Effector memory CD8-positive, alpha-beta T cell (primary cell): ENCODE measurements around the gene TMEM144.

Experiments used
- ATAC-seq: fragments of 150-1000 bp; cut with Tn5 transposase; replicated peaks from 2 replicates; pipeline ENCODE4 v1.10.0; 2021; ENCODE audit warnings: mild to moderate bottlenecking, moderate library complexity
- DNase-seq, 3 experiments: peaks; one replicate each; pipeline ENCODE4 v3.0.0; 2021
- H3K27ac Mint-ChIP-seq, 2 donors: one replicate each; pipeline ENCODE4 v1.8.0; 2022; ENCODE audit warnings: mild to moderate bottlenecking in 2 of 2, mixed read lengths in 2 of 2, moderate library complexity in 2 of 2
- H3K27me3 Mint-ChIP-seq, 2 donors: one replicate each; pipeline ENCODE4 v1.8.0; 2022; ENCODE audit warnings: mixed read lengths in 2 of 2
- H3K36me3 Mint-ChIP-seq: one replicate; pipeline ENCODE4 v1.8.0; 2022; ENCODE audit warnings: mild to moderate bottlenecking, moderate library complexity, mixed read lengths; ENCODE audit not compliant: insufficient read depth
- H3K4me1 Mint-ChIP-seq, 2 donors: one replicate each; pipeline ENCODE4 v1.8.0; 2022; ENCODE audit warnings: low read depth in 2 of 2, mixed read lengths in 2 of 2
- H3K4me3 Mint-ChIP-seq, 2 donors: one replicate each; pipeline ENCODE4 v1.8.0; 2022; ENCODE audit warnings: mild to moderate bottlenecking in 2 of 2, mixed read lengths in 2 of 2, moderate library complexity in 2 of 2
- H3K9me3 Mint-ChIP-seq, 2 donors: one replicate each; pipeline ENCODE4 v1.8.0; 2022; ENCODE audit warnings: mixed read lengths in 2 of 2

The TMEM144 gene

GRCh38 chr4:158229768-158230167 lies 19.5 kb downstream of the TMEM144 start:
- DNase-seq (no peak), ATAC-seq (no peak)
- no peak overlapping the region for H3K27ac Mint-ChIP-seq
- no peaks in the 10 kb centered on the region for H3K4me1 Mint-ChIP-seq
- H3K4me3 Mint-ChIP-seq, result no peak overlapping the region
- no peaks in the 10 kb centered on the region for H3K36me3 Mint-ChIP-seq
- H3K27me3 Mint-ChIP-seq, result peaks cover 6 to 7% of the 10 kb centered on the region in 2 donors
- H3K9me3 Mint-ChIP-seq, result peaks cover 0 to 8% of the 10 kb centered on the region in 2 donors

GRCh38 chr4:158234671-158235070 lies 24.4 kb downstream of the TMEM144 start:
- Mint-ChIP-seq H3K27ac (no peak overlapping the region), H3K4me1 (no peaks in the 10 kb centered on the region), H3K4me3 (no peak overlapping the region), H3K9me3 (peaks cover 0 to 3% of the 10 kb centered on the region in 2 donors), H3K36me3 (no peaks in the 10 kb centered on the region), H3K27me3 (no peaks in the 10 kb centered on the region)
- DNase-seq (no peak), ATAC-seq (no peak)

DNA sequence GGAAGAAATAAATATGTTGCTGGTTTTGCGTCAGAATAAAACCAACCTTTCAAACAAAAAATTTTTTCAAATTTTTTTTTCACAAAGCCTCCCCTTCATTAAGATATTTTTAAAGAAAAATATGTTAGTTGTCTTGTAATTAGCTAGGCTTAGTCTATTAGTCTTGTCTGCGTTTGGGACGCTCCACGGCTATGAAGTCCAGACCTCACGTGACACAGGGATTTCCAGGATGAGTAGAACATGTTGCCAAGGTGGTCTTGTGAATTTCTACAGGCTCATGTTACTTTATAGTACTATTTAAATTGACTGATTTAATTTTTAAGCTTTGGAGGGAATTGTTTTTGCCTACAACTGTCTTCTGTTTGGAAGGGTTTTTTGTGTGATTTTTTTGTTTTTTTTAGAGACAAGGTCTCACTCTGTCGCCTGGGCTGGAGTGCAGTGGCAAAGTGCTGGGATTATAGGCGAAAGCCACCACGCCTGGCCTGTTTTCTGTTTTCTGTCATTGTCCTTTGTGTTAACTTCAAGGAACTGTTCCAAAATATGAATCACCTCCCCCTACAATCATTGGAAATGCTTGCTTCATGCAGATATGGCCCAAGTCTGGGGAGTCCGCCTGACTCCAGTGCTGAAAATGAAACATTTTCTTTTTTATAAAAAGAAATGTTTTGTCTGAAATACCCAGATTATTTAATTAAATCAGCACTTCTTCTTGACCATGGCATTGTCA lies 26.2 kb downstream of the TMEM144 start:
- no peaks in the 10 kb centered on the region for H3K4me1 Mint-ChIP-seq
- no peaks in the 10 kb centered on the region for H3K36me3 Mint-ChIP-seq
- H3K27ac Mint-ChIP-seq, result no peak overlapping the region
- H3K9me3 Mint-ChIP-seq, result peaks cover 0 to 1% of the 10 kb centered on the region in 2 donors
- DNase-seq, result no peak
- H3K27me3 Mint-ChIP-seq, result no peaks in the 10 kb centered on the region
- no peak for ATAC-seq
- no peak overlapping the region for H3K4me3 Mint-ChIP-seq

- H3K36me3 Mint-ChIP-seq, result no peaks in the 10 kb centered on the region
- DNase-seq, result no peak
These were observed 28.3 kb downstream of the TMEM144 start for GRCh38 chr4:158238575-158238974.

DNA sequence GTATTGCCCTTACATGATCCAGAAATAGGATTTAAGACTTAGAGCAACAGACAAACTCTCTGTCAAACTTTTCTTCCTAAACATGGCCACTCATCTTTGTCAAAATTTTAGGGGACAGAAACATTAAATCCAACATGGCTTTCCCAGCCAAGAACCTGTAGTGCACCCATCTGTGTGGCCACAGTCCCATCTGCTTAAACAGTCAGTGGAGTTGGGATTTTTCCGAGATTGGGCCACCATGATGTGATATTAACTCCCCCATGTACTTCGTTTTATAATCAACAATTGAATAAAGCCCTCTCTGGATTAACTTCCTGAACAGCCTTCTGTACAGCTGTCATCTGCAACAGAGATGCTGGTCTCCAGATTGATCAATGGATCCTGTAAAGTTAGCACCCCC lies 28.9 kb downstream of the TMEM144 start:
- H3K27ac Mint-ChIP-seq, result no peak overlapping the region
- H3K4me3 Mint-ChIP-seq, result no peak overlapping the region
- no peaks in the 10 kb centered on the region for H3K36me3 Mint-ChIP-seq
- ATAC-seq (no peak), DNase-seq (no peak)
- H3K27me3 Mint-ChIP-seq, result no peaks in the 10 kb centered on the region
- no peaks in the 10 kb centered on the region for H3K4me1 Mint-ChIP-seq
- no peaks in the 10 kb centered on the region for H3K9me3 Mint-ChIP-seq

More at GRCh38 chr4:158238575-158238974, 28.3 kb downstream of the TMEM144 start:
- no peak overlapping the region for H3K27ac Mint-ChIP-seq
- no peaks in the 10 kb centered on the region for H3K9me3 Mint-ChIP-seq
- H3K27me3 Mint-ChIP-seq, result no peaks in the 10 kb centered on the region
- ATAC-seq, result no peak
- H3K4me3 Mint-ChIP-seq, result no peak overlapping the region
- H3K4me1 Mint-ChIP-seq, result no peaks in the 10 kb centered on the region

GRCh38 chr4:158243071-158243470 lies 32.8 kb downstream of the TMEM144 start:
- H3K4me1 Mint-ChIP-seq, result no peaks in the 10 kb centered on the region
- H3K9me3 Mint-ChIP-seq, result no peaks in the 10 kb centered on the region
- ATAC-seq (no peak), DNase-seq (no peak)
- H3K36me3 Mint-ChIP-seq, result no peaks in the 10 kb centered on the region
- H3K27ac Mint-ChIP-seq, result no peak overlapping the region
- H3K4me3 Mint-ChIP-seq, result no peak overlapping the region
- no peaks in the 10 kb centered on the region for H3K27me3 Mint-ChIP-seq

DNA sequence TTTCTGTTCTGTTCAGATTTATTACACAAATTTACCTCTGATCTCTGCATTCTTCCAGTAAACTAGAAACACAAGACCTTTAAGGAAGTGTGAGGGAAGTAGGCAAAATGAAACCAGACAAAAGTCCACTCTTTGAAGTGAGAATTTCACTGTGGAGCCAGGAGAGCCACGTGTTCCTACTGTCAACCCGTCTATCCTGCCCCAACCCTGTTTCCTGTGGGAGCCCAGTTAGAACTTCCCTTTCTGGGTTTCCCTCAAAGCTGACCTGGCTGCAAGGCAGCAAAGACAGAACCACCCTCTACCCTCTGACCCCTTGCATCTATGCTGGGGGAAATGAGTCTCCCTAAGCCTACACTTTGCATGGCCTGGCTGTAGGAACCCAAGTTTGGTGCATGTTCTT lies 40.0 kb downstream of the TMEM144 start:
- H3K4me1 Mint-ChIP-seq, result no peaks in the 10 kb centered on the region
- ATAC-seq (no peak), DNase-seq (no peak)
- no peaks in the 10 kb centered on the region for H3K27me3 Mint-ChIP-seq
- no peaks in the 10 kb centered on the region for H3K9me3 Mint-ChIP-seq
- H3K4me3 Mint-ChIP-seq, result no peak overlapping the region
- no peaks in the 10 kb centered on the region for H3K36me3 Mint-ChIP-seq
- no peak overlapping the region for H3K27ac Mint-ChIP-seq

- Mint-ChIP-seq H3K27me3 (no peaks in the 10 kb centered on the region), H3K4me1 (no peaks in the 10 kb centered on the region), H3K4me3 (no peak overlapping the region), H3K36me3 (no peaks in the 10 kb centered on the region), H3K9me3 (no peaks in the 10 kb centered on the region), H3K27ac (no peak overlapping the region)
- DNase-seq (peak; percentile 5 to 14 (median 8)), ATAC-seq (peak; percentile 24)
These were observed 43.2 kb downstream of the TMEM144 start for GRCh38 chr4:158253350-158253980.

GRCh38 chr4:158254292-158254691 lies 44.0 kb downstream of the TMEM144 start:
- H3K27me3 Mint-ChIP-seq, result no peaks in the 10 kb centered on the region
- no peaks in the 10 kb centered on the region for H3K9me3 Mint-ChIP-seq
- DNase-seq (no peak), ATAC-seq (no peak)
- no peaks in the 10 kb centered on the region for H3K36me3 Mint-ChIP-seq
- H3K4me3 Mint-ChIP-seq, result no peak overlapping the region
- H3K4me1 Mint-ChIP-seq, result no peaks in the 10 kb centered on the region
- H3K27ac Mint-ChIP-seq, result no peak overlapping the region

- DNase-seq, result no peak
- Mint-ChIP-seq H3K4me1 (no peaks in the 10 kb centered on the region), H3K36me3 (no peaks in the 10 kb centered on the region), H3K9me3 (no peaks in the 10 kb centered on the region), H3K27ac (no peak overlapping the region), H3K4me3 (no peak overlapping the region), H3K27me3 (no peaks in the 10 kb centered on the region)
- ATAC-seq, result no peak
These were observed 45.5 kb downstream of the TMEM144 start for GRCh38 chr4:158255727-158256324.

GRCh38 chr4:158259955-158260575 lies 49.8 kb downstream of the TMEM144 start:
- H3K4me1 Mint-ChIP-seq, result no peaks in the 10 kb centered on the region
- H3K9me3 Mint-ChIP-seq, result no peaks in the 10 kb centered on the region
- no peaks in the 10 kb centered on the region for H3K36me3 Mint-ChIP-seq
- ATAC-seq (no peak), DNase-seq (no peak)
- H3K27ac Mint-ChIP-seq, result no peak overlapping the region
- no peak overlapping the region for H3K4me3 Mint-ChIP-seq
- peaks cover 0 to 7% of the 10 kb centered on the region in 2 donors for H3K27me3 Mint-ChIP-seq

GRCh38 chr4:158261480-158261879 lies 51.2 kb downstream of the TMEM144 start:
- H3K4me1 Mint-ChIP-seq, result no peaks in the 10 kb centered on the region
- ATAC-seq, result no peak
- no peak overlapping the region for H3K27ac Mint-ChIP-seq
- peaks cover 0 to 7% of the 10 kb centered on the region in 2 donors for H3K27me3 Mint-ChIP-seq
- no peak overlapping the region for H3K4me3 Mint-ChIP-seq
- no peaks in the 10 kb centered on the region for H3K36me3 Mint-ChIP-seq
- H3K9me3 Mint-ChIP-seq, result no peaks in the 10 kb centered on the region
- DNase-seq, result no peak

- Mint-ChIP-seq H3K4me1 (no peaks in the 10 kb centered on the region), H3K27ac (no peak overlapping the region), H3K4me3 (no peak overlapping the region), H3K27me3 (peaks cover 0 to 7% of the 10 kb centered on the region in 2 donors), H3K9me3 (no peaks in the 10 kb centered on the region), H3K36me3 (no peaks in the 10 kb centered on the region)
- ATAC-seq (no peak), DNase-seq (no peak)
These were observed 58.3 kb downstream of the TMEM144 start for GRCh38 chr4:158268553-158268952.

- DNase-seq, result no peak
- Mint-ChIP-seq H3K27ac (no peak overlapping the region), H3K4me1 (no peaks in the 10 kb centered on the region), H3K9me3 (no peaks in the 10 kb centered on the region), H3K36me3 (no peaks in the 10 kb centered on the region), H3K4me3 (no peak overlapping the region), H3K27me3 (no peaks in the 10 kb centered on the region)
- no peak for ATAC-seq
These were observed 64.3 kb downstream of the TMEM144 start for GRCh38 chr4:158274636-158275035.
